ENCODE measurements around the gene SUGCT. TPM values are rescaled to one million over a fixed set of nuclear protein-coding genes. Genes with fewer than 3 reads are reported as not detected.

SUGCT gene
- total and polyA plus RNA-seq, 2 of the 13 experiments (the other 11 are each of a cell fraction or from before 2014, with no cell fraction given) = 10.1 to 22.2 TPM

DNA sequence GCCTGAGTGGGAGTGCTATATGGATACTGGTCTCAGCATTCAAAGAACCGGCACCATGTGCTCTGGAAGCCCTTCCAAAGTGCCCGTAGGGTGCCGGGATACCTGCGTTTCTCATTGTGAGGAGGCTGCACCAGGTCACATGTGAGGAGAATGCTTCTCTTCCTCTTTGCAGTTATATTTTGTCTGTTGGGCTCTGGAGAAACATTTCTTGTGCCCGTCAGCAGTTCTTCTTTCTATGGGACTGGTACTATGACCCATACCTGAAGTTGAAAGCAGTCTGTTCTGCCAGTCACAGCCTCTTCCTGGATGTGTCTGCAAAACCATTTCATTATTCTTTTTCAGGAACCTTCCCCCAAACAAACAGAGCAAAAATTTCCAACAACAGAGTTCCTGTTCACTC is 465.0 kb downstream of the SUGCT start:
- no TSS peak for BruUV-seq (replicated peaks)
- H3K4me2 ChIP-seq (ENCODE audit: low read depth, low read length) = no peak overlapping the region
- DNase-seq (ENCODE audit: low spot score) (no peak), FAIRE-seq (no peak), ATAC-seq (no peak)
- ChIA-PET CTCF (ENCODE audit: low intra/inter-chr PET ratio, low total read pairs) (no interaction called here), POLR2A (no interaction called here)
- no peaks in the 10 kb centered on the region for H3K9me3 ChIP-seq (ENCODE audit: low read length)
- no peak overlapping the region for H3K4me3 ChIP-seq (replicated peaks in 1 of 3; ENCODE audit: insufficient read depth in 1 of 3, low read depth in 2 of 3, low read length in 3 of 3)
- intact Hi-C loops (cut with micrococcal nuclease; ENCODE audit: unreplicated experiment) (no loop called here), in situ Hi-C loops (cut with HindIII; ENCODE audit: extremely low pct_ligation_motif_present, low pct_unique_long_range_greater_than_20kb) (no loop called here)
- no peaks in the 10 kb centered on the region for H3K79me2 ChIP-seq (ENCODE audit: insufficient read depth, low read length)
- no peak overlapping the region for H3K27ac ChIP-seq (ENCODE audit: extremely low read length, insufficient read depth, low read length)
- H2AFZ ChIP-seq (ENCODE audit: low read length) = no peak overlapping the region
- H3K36me3 ChIP-seq (replicated peaks in 1 of 2; ENCODE audit: control insufficient read depth in 1 of 2, insufficient read depth in 2 of 2, low read length in 2 of 2) = no peaks in the 10 kb centered on the region
- H3K27me3 ChIP-seq (ENCODE audit: control insufficient read depth in 1 of 2, insufficient read depth in 2 of 2, low read length in 2 of 2) = no peaks in the 10 kb centered on the region
- H3K4me1 ChIP-seq (ENCODE audit: insufficient read depth, low read length) = peaks cover 28% of the 10 kb centered on the region
- H4K20me1 ChIP-seq (ENCODE audit: insufficient read depth, low read length) = no peaks in the 10 kb centered on the region
- H3K9ac ChIP-seq (ENCODE audit: insufficient read depth, low read depth, low read length) = no peak overlapping the region
- 100% methylated on average over 3 of the region's 5 CpGs for WGBS (ENCODE audit: low lambda C conversion rate)
- TF ChIP-seq CREB1 (IDR thresholded peaks at IDR 0.05) = no peak
- no peak for TF ChIP-seq CREB1 (CRISPR knock-in tag; IDR thresholded peaks at IDR 0.05)
- TF ChIP-seq, protein P1, sequence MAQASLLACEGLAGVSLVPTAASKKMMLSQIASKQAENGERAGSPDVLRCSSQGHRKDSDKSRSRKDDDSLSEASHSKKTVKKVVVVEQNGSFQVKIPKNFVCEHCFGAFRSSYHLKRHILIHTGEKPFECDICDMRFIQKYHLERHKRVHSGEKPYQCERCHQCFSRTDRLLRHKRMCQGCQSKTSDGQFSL (CRISPR knock-in tag; IDR thresholded peaks at IDR 0.05) = no peak
- no peak for TF ChIP-seq HNRNPLL (IDR thresholded peaks at IDR 0.05; ENCODE audit: low read depth, low read length, poor library complexity, severe bottlenecking)
- TF ChIP-seq SIN3B (IDR thresholded peaks at IDR 0.05; ENCODE audit: low read length) = no peak
- no peak for TF ChIP-seq NR2F1 (CRISPR knock-in tag; IDR thresholded peaks at IDR 0.05)
- no peak for TF ChIP-seq ZNF292 (CRISPR knock-in tag; IDR thresholded peaks at IDR 0.05; ENCODE audit: borderline replicate concordance, low read depth)
- no peak for TF ChIP-seq ZNF264 (CRISPR knock-in tag; IDR thresholded peaks at IDR 0.05)
- no peak for TF ChIP-seq AGO2 (optimal IDR thresholded peaks at IDR 0.05; ENCODE audit: low read depth, low read length)
- no peak for TF ChIP-seq ZNF318 (CRISPR knock-in tag; IDR thresholded peaks at IDR 0.05)
- TF ChIP-seq ZNF572 (CRISPR knock-in tag; IDR thresholded peaks at IDR 0.05) = no peak
- TF ChIP-seq ZNF7 (CRISPR knock-in tag; IDR thresholded peaks at IDR 0.05) = no peak
- TF ChIP-seq ZSCAN31 (CRISPR knock-in tag; IDR thresholded peaks at IDR 0.05; ENCODE audit: low read depth) = no peak
- TF ChIP-seq, protein P2, sequence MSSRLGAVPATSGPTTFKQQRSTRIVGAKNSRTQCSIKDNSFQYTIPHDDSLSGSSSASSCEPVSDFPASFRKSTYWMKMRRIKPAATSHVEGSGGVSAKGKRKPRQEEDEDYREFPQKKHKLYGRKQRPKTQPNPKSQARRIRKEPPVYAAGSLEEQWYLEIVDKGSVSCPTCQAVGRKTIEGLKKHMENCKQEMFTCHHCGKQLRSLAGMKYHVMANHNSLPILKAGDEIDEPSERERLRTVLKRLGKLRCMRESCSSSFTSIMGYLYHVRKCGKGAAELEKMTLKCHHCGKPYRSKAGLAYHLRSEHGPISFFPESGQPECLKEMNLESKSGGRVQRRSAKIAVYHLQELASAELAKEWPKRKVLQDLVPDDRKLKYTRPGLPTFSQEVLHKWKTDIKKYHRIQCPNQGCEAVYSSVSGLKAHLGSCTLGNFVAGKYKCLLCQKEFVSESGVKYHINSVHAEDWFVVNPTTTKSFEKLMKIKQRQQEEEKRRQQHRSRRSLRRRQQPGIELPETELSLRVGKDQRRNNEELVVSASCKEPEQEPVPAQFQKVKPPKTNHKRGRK (CRISPR knock-in tag; IDR thresholded peaks at IDR 0.05) = no peak
- TF ChIP-seq, protein P3, sequence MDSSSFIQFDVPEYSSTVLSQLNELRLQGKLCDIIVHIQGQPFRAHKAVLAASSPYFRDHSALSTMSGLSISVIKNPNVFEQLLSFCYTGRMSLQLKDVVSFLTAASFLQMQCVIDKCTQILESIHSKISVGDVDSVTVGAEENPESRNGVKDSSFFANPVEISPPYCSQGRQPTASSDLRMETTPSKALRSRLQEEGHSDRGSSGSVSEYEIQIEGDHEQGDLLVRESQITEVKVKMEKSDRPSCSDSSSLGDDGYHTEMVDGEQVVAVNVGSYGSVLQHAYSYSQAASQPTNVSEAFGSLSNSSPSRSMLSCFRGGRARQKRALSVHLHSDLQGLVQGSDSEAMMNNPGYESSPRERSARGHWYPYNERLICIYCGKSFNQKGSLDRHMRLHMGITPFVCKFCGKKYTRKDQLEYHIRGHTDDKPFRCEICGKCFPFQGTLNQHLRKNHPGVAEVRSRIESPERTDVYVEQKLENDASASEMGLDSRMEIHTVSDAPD (CRISPR knock-in tag; IDR thresholded peaks at IDR 0.05) = no peak
